ENCODE measurements around the gene ZNF69. TPM values are rescaled to one million over a fixed set of nuclear protein-coding genes. Genes with fewer than 3 reads are reported as not detected.

ZNF69 gene
- total RNA-seq, 1 experiment from 2014 or later: not detected

DNA sequence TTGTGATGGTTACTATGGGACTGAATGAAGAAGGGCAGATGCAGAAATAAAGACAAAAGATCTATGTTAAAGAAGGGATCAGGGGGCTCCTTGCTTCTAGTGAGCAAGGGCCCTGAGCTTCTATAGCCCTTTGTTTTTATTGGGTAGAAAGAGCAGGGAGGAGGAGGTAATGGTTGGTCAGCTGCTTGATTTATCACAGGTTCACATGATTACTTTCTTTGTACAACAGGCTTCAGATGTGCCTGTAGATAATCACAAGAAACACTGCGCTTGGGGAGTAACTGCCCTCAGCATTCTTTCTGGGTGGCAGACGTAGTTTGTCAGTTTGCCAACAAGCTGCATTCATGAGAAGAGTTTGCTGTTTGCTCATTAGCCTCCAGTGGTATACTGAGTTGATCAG is 43.9 kb upstream of the ZNF69 start:
- H3K4me2 ChIP-seq (ENCODE audit: low read length): no peak overlapping the region
- H2AFZ ChIP-seq (ENCODE audit: low read depth, low read length, poor library complexity, severe bottlenecking): no peak overlapping the region
- H3K4me1 ChIP-seq (ENCODE audit: control insufficient read depth in 1 of 2, insufficient read depth in 2 of 2, low read length in 2 of 2): no peaks in the 10 kb centered on the region
- POLR2A ChIA-PET: no interaction called here
- H3K9me3 ChIP-seq (ENCODE audit: control insufficient read depth in 1 of 2, insufficient read depth in 1 of 2, low read depth in 1 of 2, low read length in 2 of 2): no peaks in the 10 kb centered on the region; a peak in 1 of 4 replicates
- no peaks in the 10 kb centered on the region for H3K27me3 ChIP-seq (ENCODE audit: insufficient read depth, low read length)
- TF ChIP-seq ELF1 (IDR thresholded peaks at IDR 0.05; ENCODE audit: borderline replicate concordance, low read depth) (no peak), ZNF274 (IDR thresholded peaks at IDR 0.05; ENCODE audit: low read depth, low read length) (no peak), CEBPB (IDR thresholded peaks at IDR 0.05; ENCODE audit: low read depth) (no peak), ZFX (IDR thresholded peaks at IDR 0.05) (no peak), EZH2 (IDR thresholded peaks at IDR 0.05) (no peak), SP1 (IDR thresholded peaks at IDR 0.05; ENCODE audit: low read depth) (no peak), SIN3A (IDR thresholded peaks at IDR 0.05; ENCODE audit: low read depth) (no peak), EZH2phosphoT487 (IDR thresholded peaks at IDR 0.05; ENCODE audit: borderline replicate concordance) (no peak), POLR2A (IDR thresholded peaks at IDR 0.05; ENCODE audit: borderline replicate concordance, extremely low read depth, insufficient read depth, insufficient read length) (no peak), SRF (IDR thresholded peaks at IDR 0.05; ENCODE audit: low read depth) (no peak), POLR2AphosphoS5 (IDR thresholded peaks at IDR 0.05; ENCODE audit: low read depth, low read length) (no peak), YY1 (IDR thresholded peaks at IDR 0.05; ENCODE audit: extremely low read depth, insufficient replicate concordance, low read depth, low read length) (no peak), EGR1 (IDR thresholded peaks at IDR 0.05; ENCODE audit: low read depth) (no peak)
- TF ChIP-seq, protein P1, sequence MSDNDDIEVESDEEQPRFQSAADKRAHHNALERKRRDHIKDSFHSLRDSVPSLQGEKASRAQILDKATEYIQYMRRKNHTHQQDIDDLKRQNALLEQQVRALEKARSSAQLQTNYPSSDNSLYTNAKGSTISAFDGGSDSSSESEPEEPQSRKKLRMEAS (IDR thresholded peaks at IDR 0.05): no peak
- TF ChIP-seq, protein P2, sequence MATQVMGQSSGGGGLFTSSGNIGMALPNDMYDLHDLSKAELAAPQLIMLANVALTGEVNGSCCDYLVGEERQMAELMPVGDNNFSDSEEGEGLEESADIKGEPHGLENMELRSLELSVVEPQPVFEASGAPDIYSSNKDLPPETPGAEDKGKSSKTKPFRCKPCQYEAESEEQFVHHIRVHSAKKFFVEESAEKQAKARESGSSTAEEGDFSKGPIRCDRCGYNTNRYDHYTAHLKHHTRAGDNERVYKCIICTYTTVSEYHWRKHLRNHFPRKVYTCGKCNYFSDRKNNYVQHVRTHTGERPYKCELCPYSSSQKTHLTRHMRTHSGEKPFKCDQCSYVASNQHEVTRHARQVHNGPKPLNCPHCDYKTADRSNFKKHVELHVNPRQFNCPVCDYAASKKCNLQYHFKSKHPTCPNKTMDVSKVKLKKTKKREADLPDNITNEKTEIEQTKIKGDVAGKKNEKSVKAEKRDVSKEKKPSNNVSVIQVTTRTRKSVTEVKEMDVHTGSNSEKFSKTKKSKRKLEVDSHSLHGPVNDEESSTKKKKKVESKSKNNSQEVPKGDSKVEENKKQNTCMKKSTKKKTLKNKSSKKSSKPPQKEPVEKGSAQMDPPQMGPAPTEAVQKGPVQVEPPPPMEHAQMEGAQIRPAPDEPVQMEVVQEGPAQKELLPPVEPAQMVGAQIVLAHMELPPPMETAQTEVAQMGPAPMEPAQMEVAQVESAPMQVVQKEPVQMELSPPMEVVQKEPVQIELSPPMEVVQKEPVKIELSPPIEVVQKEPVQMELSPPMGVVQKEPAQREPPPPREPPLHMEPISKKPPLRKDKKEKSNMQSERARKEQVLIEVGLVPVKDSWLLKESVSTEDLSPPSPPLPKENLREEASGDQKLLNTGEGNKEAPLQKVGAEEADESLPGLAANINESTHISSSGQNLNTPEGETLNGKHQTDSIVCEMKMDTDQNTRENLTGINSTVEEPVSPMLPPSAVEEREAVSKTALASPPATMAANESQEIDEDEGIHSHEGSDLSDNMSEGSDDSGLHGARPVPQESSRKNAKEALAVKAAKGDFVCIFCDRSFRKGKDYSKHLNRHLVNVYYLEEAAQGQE (IDR thresholded peaks at IDR 0.05; ENCODE audit: low read depth): no peak
- TF ChIP-seq, protein P3, sequence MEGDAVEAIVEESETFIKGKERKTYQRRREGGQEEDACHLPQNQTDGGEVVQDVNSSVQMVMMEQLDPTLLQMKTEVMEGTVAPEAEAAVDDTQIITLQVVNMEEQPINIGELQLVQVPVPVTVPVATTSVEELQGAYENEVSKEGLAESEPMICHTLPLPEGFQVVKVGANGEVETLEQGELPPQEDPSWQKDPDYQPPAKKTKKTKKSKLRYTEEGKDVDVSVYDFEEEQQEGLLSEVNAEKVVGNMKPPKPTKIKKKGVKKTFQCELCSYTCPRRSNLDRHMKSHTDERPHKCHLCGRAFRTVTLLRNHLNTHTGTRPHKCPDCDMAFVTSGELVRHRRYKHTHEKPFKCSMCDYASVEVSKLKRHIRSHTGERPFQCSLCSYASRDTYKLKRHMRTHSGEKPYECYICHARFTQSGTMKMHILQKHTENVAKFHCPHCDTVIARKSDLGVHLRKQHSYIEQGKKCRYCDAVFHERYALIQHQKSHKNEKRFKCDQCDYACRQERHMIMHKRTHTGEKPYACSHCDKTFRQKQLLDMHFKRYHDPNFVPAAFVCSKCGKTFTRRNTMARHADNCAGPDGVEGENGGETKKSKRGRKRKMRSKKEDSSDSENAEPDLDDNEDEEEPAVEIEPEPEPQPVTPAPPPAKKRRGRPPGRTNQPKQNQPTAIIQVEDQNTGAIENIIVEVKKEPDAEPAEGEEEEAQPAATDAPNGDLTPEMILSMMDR (IDR thresholded peaks at IDR 0.05 in 2 of 3, conservative IDR thresholded peaks at IDR 0.05 in 1 of 3; ENCODE audit: borderline replicate concordance in 1 of 3, insufficient read depth in 1 of 3, low read depth in 2 of 3, low read length in 2 of 3): no peak
- TF ChIP-seq, protein P4, sequence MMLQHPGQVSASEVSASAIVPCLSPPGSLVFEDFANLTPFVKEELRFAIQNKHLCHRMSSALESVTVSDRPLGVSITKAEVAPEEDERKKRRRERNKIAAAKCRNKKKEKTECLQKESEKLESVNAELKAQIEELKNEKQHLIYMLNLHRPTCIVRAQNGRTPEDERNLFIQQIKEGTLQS (IDR thresholded peaks at IDR 0.05): no peak
- TF ChIP-seq, protein P5, sequence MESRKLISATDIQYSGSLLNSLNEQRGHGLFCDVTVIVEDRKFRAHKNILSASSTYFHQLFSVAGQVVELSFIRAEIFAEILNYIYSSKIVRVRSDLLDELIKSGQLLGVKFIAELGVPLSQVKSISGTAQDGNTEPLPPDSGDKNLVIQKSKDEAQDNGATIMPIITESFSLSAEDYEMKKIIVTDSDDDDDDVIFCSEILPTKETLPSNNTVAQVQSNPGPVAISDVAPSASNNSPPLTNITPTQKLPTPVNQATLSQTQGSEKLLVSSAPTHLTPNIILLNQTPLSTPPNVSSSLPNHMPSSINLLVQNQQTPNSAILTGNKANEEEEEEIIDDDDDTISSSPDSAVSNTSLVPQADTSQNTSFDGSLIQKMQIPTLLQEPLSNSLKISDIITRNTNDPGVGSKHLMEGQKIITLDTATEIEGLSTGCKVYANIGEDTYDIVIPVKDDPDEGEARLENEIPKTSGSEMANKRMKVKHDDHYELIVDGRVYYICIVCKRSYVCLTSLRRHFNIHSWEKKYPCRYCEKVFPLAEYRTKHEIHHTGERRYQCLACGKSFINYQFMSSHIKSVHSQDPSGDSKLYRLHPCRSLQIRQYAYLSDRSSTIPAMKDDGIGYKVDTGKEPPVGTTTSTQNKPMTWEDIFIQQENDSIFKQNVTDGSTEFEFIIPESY (IDR thresholded peaks at IDR 0.05; ENCODE audit: extremely low read depth, insufficient replicate concordance, low read length): no peak
- no peak for DNase-seq (ENCODE audit: low read depth, low spot score)
- no peaks in the 10 kb centered on the region for H3K9me2 ChIP-seq (ENCODE audit: insufficient read depth)
- H3K27ac ChIP-seq (ENCODE audit: low read depth, low read length): no peak overlapping the region
- no peaks in the 10 kb centered on the region for H3K36me3 ChIP-seq (ENCODE audit: control insufficient read depth in 1 of 2, insufficient read depth in 2 of 2, low read length in 2 of 2)
- H3K4me3 ChIP-seq (replicated peaks in 1 of 2; ENCODE audit: low read depth in 1 of 2, low read length in 2 of 2): no peak overlapping the region
- intact Hi-C loops (cut with micrococcal nuclease): no loop called here
- no peak overlapping the region for H3K9ac ChIP-seq (ENCODE audit: low read length)
- ATAC-seq: no peak
- no peaks in the 10 kb centered on the region for H3K79me2 ChIP-seq (ENCODE audit: insufficient read depth, low read length)
- CTCF ChIA-PET: no interaction called here
- no peaks in the 10 kb centered on the region for H4K20me1 ChIP-seq (ENCODE audit: insufficient read depth)
- RAD21 ChIA-PET (ENCODE audit: low non-redundant PET in 1 of 2, low total read pairs in 2 of 2, uncharacterized antibody in 2 of 2, unreplicated experiment in 2 of 2): no interaction called here
- no TSS peak for BruUV-seq (replicated peaks)
